PFSK-1 (cell line): ENCODE results near the gene COL4A2.

Experiments
- POLR2AphosphoS5 ChIP-seq: IDR thresholded peaks from 2 replicates; pipeline ENCODE4 v1.6.1; 2012; ENCODE audit warnings: low read depth, mild to moderate bottlenecking, control low read depth, low read length, moderate library complexity
- SIN3A ChIP-seq: IDR thresholded peaks from 2 replicates; pipeline ENCODE4 v1.6.1; 2012; ENCODE audit warnings: mild to moderate bottlenecking, low read length, moderate library complexity, borderline replicate concordance; ENCODE audit not compliant: insufficient read depth
- TAF1 ChIP-seq: IDR thresholded peaks from 2 replicates; pipeline ENCODE4 v1.6.1; 2012; ENCODE audit warnings: low read length, control low read depth, borderline replicate concordance; ENCODE audit not compliant: insufficient read depth
- TF ChIP-seq, protein P1 (sequence below), 2 experiments: IDR thresholded peaks; 2 replicates each; pipeline versions ENCODE4 v1.6.1 to v1.8.0; 2011 to 2012; ENCODE audit warnings: low read depth in 2 of 2, low read length in 2 of 2, control low read depth in 1 of 2, inconsistent platforms in 1 of 2, mild to moderate bottlenecking in 1 of 2, moderate library complexity in 1 of 2; ENCODE audit not compliant: insufficient read depth in 1 of 2

DNA sequence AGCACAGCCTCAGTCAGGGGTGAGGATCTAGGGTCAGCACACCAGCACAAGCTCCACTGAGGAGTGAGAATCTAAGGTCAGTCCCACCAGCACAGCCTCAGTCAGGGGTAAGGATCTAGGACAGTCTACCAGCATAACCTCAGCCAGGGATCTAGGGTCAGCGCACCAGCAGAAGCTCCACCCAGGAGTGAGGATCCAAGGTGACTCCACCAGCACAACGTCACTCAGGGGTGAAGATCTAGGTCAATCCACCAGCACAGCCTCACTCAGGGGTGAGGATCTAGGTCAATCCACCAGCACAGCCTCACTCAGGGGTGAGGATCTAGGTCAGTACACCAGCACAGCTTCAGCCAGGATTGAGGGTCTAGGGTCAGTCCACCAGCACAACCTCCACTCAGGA is 189.9 kb downstream of the COL4A2 start:
- TF ChIP-seq TAF1 = no peak
- TF ChIP-seq POLR2AphosphoS5 = no peak
- TF ChIP-seq, protein P1, sequence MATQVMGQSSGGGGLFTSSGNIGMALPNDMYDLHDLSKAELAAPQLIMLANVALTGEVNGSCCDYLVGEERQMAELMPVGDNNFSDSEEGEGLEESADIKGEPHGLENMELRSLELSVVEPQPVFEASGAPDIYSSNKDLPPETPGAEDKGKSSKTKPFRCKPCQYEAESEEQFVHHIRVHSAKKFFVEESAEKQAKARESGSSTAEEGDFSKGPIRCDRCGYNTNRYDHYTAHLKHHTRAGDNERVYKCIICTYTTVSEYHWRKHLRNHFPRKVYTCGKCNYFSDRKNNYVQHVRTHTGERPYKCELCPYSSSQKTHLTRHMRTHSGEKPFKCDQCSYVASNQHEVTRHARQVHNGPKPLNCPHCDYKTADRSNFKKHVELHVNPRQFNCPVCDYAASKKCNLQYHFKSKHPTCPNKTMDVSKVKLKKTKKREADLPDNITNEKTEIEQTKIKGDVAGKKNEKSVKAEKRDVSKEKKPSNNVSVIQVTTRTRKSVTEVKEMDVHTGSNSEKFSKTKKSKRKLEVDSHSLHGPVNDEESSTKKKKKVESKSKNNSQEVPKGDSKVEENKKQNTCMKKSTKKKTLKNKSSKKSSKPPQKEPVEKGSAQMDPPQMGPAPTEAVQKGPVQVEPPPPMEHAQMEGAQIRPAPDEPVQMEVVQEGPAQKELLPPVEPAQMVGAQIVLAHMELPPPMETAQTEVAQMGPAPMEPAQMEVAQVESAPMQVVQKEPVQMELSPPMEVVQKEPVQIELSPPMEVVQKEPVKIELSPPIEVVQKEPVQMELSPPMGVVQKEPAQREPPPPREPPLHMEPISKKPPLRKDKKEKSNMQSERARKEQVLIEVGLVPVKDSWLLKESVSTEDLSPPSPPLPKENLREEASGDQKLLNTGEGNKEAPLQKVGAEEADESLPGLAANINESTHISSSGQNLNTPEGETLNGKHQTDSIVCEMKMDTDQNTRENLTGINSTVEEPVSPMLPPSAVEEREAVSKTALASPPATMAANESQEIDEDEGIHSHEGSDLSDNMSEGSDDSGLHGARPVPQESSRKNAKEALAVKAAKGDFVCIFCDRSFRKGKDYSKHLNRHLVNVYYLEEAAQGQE (IDR thresholded peaks at IDR 0.05; ENCODE audit: insufficient read depth in 1 of 2, low read depth in 2 of 2, low read length in 2 of 2) = no peak
- TF ChIP-seq SIN3A = no peak
